Stomach (tissue), 9 donors: ENCODE data around the gene RERE. TPM values are rescaled to one million over a fixed set of nuclear protein-coding genes. Genes with fewer than 3 reads are reported as not detected.

ENCODE experiments used
- DNase-seq, 2 donors: peaks; one replicate each; pipeline versions ENCODE4 v3.0.0 to v3.0.0-alpha.2; 2013 to 2019
- H3K27ac ChIP-seq, 5 donors: fragments of 200-600 bp in 4 of 5; sonication (generic) in 4 of 5; one replicate each; pipeline ENCODE4 v1.5.1; 2013 to 2019; ENCODE audit warnings: mild to moderate bottlenecking in 1 of 5, moderate library complexity in 1 of 5
- H3K27me3 ChIP-seq, 3 donors: fragments of 200-600 bp; sonication (generic); one replicate each; pipeline ENCODE4 v1.5.1; 2017 to 2019; ENCODE audit warnings: mixed run types in 1 of 3
- H3K36me3 ChIP-seq, 4 donors: fragments of 200-600 bp; sonication (generic); 1 replicate in 3 of 4; 2 replicates in 1 of 4; pipeline ENCODE4 v1.5.1; 2016 to 2019
- H3K4me1 ChIP-seq, 4 donors: fragments of 200-600 bp; sonication (generic); one replicate each; pipeline ENCODE4 v1.5.1; 2016 to 2019
- H3K4me3 ChIP-seq, 4 donors: fragments of 200-600 bp; sonication (generic) in 3 of 4; one replicate each; pipeline ENCODE4 v1.5.1; 2016 to 2019; ENCODE audit warnings: mild to moderate bottlenecking in 1 of 4
- H3K9me3 ChIP-seq, 4 donors: fragments of 200-600 bp; sonication (generic); one replicate each; pipeline ENCODE4 v1.5.1; 2016 to 2019
- EP300 ChIP-seq: sonication (generic); formaldehyde crosslinking; IDR thresholded peaks from one replicate; pipeline ENCODE4 v1.6.1; 2017; ENCODE audit warnings: antibody characterized with exemption
- POLR2A ChIP-seq, 4 donors: fragments of 450-650 bp; IDR thresholded peaks; one replicate each; pipeline ENCODE4 v1.6.1; 2016; ENCODE audit warnings: antibody characterized with exemption in 4 of 4, control low read depth in 2 of 4, mild to moderate bottlenecking in 1 of 4, moderate library complexity in 1 of 4
- POLR2AphosphoS5 ChIP-seq, 3 donors: sonication (generic); formaldehyde crosslinking; IDR thresholded peaks; one replicate each; pipeline ENCODE4 v1.6.1; 2016; ENCODE audit warnings: antibody characterized with exemption in 3 of 3
- WGBS, 5 donors: extraction: QIAGEN DNeasy Blood & Tissue Kit in 3 of 5; methylation state at CpG; one replicate each; pipeline versions ENCODE4 v1.1.5 to v1.1.7; 2013 to 2018; 5-methylcytosine and 5-hydroxymethylcytosine counted together
- intact Hi-C: fragments of 100-400 bp; cut with DNase I; formaldehyde crosslinking; loops from one replicate; pipeline ENCODE4 v1.15.1; 2023; ENCODE audit warnings: low total_unique reads
- polyA plus RNA-seq, 3 donors: library from polyadenylated mRNA; stranded (reverse); fragments of 200-250 nt; gene quantifications; one replicate each; pipeline ENCODE4 v1.2.3, GENCODE V29; 2013
- total RNA-seq, 5 donors: library from RNA; depleted of rRNA; stranded (reverse); fragments of >200 nt; gene quantifications; one replicate each; pipeline versions ENCODE4 v1.1.0 to v1.2.3, GENCODE V29; 2014 to 2016
- TF ChIP-seq, protein P1 (sequence below), 7 experiments: fragments of 450-650 bp in 4 of 7; fragments of 200-600 bp in 3 of 7; sonication (generic) in 3 of 7; IDR thresholded peaks; one replicate each; pipeline ENCODE4 v1.5.1; 2016 to 2019; ENCODE audit warnings: antibody characterized with exemption in 7 of 7, control low read depth in 2 of 7, mild to moderate bottlenecking in 1 of 7
- donor health status: healthy with polysubstance abuse.
- donor health status: Bipolar disorder and iron deficiency.
- donor health status: healthy.

RERE gene
- total and polyA plus RNA-seq, 8 donors: 15.6 to 198 (median 79.3) TPM

DNA sequence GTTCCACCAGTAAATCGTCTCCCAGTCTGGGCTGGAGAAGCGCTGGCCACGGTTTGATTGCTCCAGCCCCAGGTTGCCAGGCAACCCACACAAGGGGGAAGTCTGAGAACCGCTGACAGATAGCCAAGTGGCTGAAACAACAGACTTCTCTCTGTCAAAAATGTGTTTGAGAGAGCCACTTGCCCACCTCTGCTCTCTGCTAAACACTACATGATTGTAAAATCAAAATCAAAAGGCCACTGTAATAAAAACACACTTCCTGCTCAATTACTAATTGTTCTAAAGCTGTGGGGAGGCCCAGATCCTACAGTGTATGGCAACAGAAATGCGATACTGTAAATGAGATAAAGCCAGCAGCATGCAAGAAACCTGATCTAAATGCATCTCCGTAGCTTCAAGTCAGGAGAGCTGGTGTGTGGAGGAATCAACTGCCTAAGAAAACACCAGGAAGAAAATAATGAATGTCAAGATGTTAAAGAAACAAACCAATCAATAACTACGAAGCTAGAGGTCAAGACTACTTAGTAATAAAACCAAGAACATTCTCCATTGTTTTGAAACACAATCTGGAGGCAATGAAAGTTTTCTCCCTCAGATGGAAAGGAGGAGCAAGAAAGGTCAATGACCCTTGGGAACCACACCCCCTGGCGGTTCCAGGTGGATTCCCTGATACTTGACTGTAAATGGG lies 378.3 kb downstream of the RERE start:
- 12 to 20% (median 18%) methylated on average over 8 of the region's 8 CpGs for WGBS, 5 donors
- Histone ChIP-seq H3K4me1 (peaks cover 13 to 47% (median 36%) of the 10 kb centered on the region in 4 donors), H3K36me3 (no peaks in the 10 kb centered on the region), H3K9me3 (no peaks in the 10 kb centered on the region), H3K27ac (peak overlapping the region; percentile 31 to 75 (median 61)), H3K27me3 (no peaks in the 10 kb centered on the region), H3K4me3 (no peak overlapping the region)
- TF ChIP-seq POLR2AphosphoS5 (IDR thresholded peaks at IDR 0.05) (no peak), EP300 (no peak)
- TF ChIP-seq, protein P1, sequence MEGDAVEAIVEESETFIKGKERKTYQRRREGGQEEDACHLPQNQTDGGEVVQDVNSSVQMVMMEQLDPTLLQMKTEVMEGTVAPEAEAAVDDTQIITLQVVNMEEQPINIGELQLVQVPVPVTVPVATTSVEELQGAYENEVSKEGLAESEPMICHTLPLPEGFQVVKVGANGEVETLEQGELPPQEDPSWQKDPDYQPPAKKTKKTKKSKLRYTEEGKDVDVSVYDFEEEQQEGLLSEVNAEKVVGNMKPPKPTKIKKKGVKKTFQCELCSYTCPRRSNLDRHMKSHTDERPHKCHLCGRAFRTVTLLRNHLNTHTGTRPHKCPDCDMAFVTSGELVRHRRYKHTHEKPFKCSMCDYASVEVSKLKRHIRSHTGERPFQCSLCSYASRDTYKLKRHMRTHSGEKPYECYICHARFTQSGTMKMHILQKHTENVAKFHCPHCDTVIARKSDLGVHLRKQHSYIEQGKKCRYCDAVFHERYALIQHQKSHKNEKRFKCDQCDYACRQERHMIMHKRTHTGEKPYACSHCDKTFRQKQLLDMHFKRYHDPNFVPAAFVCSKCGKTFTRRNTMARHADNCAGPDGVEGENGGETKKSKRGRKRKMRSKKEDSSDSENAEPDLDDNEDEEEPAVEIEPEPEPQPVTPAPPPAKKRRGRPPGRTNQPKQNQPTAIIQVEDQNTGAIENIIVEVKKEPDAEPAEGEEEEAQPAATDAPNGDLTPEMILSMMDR (IDR thresholded peaks at IDR 0.05): peak in 1 of 7 experiments; percentile 15
- DNase-seq: peak; percentile 76 to 93
- intact Hi-C loops: no loop called here

DNA sequence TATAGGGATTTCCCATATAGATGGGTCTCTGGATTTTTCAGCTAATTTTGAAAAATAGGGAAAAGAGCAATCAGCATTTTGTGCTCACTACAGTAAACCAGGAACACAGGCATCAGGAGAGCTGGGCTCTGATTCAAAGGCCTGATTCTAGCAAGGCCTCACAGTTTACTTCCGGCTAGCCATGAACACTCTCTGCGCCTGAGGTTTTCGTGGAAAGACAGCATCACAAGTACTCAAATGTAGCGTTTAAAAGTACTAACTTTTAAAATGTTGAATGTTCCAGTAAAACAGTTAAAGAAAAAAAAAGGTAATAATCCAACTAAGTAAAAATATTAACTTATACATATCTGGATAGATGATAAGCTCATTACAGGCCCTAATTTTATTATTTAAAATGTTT lies 379.0 kb downstream of the RERE start:
- H3K4me1 ChIP-seq: peaks cover 13 to 47% (median 36%) of the 10 kb centered on the region in 4 donors
- intact Hi-C loops: no loop called here

DNA sequence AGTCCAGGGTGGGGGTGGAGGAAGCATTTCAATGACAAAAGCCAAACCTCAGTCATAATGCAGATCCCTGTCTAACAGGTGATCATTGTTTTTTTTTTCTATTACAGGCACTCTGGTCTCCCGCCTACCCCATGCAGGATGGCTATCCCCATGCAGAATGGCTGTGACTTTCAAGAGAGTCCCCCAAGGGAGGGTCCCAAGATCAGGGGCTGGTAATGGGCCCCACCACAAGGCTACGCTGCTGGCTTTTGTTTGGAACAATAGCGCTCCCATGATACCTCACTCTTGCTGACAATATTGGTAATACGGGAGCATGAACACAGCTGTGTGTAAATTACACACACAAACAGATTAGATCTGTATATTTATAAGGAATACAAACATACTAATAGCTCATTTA lies 380.1 kb downstream of the RERE start:
- Histone ChIP-seq H3K4me1 (peaks cover 13 to 47% (median 36%) of the 10 kb centered on the region in 4 donors), H3K27ac (peak overlapping the region in 3 of 5 donors; percentile 16 to 73 (median 61)), H3K36me3 (no peaks in the 10 kb centered on the region), H3K4me3 (no peak overlapping the region), H3K27me3 (no peaks in the 10 kb centered on the region), H3K9me3 (no peaks in the 10 kb centered on the region)
- TF ChIP-seq POLR2AphosphoS5 (IDR thresholded peaks at IDR 0.05) (no peak), POLR2A (IDR thresholded peaks at IDR 0.05) (no peak), EP300 (no peak)
- TF ChIP-seq, protein P1 (IDR thresholded peaks at IDR 0.05): no peak
- intact Hi-C loops: no loop called here
- WGBS, 5 donors: 74 to 78% (median 75%) methylated on average over 4 of the region's 4 CpGs
- DNase-seq: no peak

More for the DNA sequence above, 379.0 kb downstream of the RERE start:
- TF ChIP-seq POLR2A (IDR thresholded peaks at IDR 0.05) (no peak), POLR2AphosphoS5 (IDR thresholded peaks at IDR 0.05) (peak in 1 of 3 donors; percentile 16), EP300 (no peak)
- WGBS, 5 donors: 25 to 50% (median 28%) methylated on average over 4 of the region's 4 CpGs
- H3K9me3 ChIP-seq: no peaks in the 10 kb centered on the region
- no peak overlapping the region for H3K4me3 ChIP-seq
- peak overlapping the region; percentile 31 to 75 (median 73) for H3K27ac ChIP-seq
- H3K27me3 ChIP-seq: no peaks in the 10 kb centered on the region
- DNase-seq: peak; percentile 42 to 67
- no peaks in the 10 kb centered on the region for H3K36me3 ChIP-seq

DNA sequence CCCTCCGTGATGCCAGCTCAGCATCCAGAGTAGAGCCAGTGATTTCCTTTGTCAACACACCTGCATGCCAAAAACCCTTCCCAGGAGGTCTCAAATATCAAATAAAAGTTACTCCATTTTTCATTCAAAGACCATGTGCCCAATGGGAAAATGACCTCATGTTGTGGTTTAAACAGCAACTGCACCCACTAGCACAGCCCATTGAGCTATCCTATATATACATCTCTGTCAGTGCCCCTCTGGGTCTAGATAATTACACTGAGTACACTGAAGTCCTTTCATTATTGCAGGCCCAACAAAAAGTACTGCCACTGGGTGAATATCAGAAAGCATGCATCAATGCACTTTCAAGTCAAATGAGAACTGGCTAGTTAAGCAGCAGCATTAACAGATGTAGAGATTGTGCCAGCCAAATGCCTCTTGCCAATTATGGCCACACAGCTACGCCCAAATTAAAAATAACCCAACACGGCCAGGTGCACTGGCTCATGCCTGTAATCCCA lies 381.8 kb downstream of the RERE start:
- WGBS, 5 donors: 49 to 68% (median 58%) methylated on average over 3 of the region's 3 CpGs
- intact Hi-C loops: no loop called here
- DNase-seq: no peak
- Histone ChIP-seq H3K36me3 (no peaks in the 10 kb centered on the region), H3K27me3 (no peaks in the 10 kb centered on the region), H3K4me3 (no peak overlapping the region), H3K4me1 (peaks cover 13 to 52% (median 40%) of the 10 kb centered on the region in 4 donors), H3K9me3 (no peaks in the 10 kb centered on the region), H3K27ac (no peak overlapping the region)
- TF ChIP-seq POLR2A (IDR thresholded peaks at IDR 0.05) (no peak), POLR2AphosphoS5 (IDR thresholded peaks at IDR 0.05) (no peak), EP300 (no peak)
- TF ChIP-seq, protein P1 (IDR thresholded peaks at IDR 0.05): no peak

DNA sequence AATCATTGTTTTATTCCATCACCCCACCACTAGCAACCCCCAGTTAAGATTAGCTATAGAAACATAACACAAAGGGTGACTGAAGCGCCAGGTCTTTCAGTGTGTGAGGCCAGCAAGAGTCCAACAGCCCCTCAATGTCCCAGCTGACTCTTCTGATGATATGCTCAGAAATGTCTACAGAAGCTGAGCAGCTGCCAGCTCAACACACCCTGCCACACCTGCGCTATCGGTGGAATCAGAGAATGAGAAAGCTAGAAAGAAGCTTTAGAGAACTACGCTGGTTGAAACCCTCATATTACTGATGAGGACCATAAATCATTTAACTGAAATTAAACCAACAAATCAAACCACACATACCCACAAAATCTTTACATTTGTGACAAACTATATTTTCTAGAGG lies 383.3 kb downstream of the RERE start:
- 77 to 88% (median 83%) methylated on average over 4 of the region's 4 CpGs for WGBS, 5 donors
- Histone ChIP-seq H3K4me1 (peaks cover 6 to 53% (median 32%) of the 10 kb centered on the region in 4 donors), H3K27me3 (no peaks in the 10 kb centered on the region), H3K27ac (no peak overlapping the region), H3K36me3 (no peaks in the 10 kb centered on the region), H3K9me3 (no peaks in the 10 kb centered on the region), H3K4me3 (no peak overlapping the region)
- TF ChIP-seq POLR2AphosphoS5 (IDR thresholded peaks at IDR 0.05) (no peak), POLR2A (IDR thresholded peaks at IDR 0.05) (no peak), EP300 (no peak)
- TF ChIP-seq, protein P1 (IDR thresholded peaks at IDR 0.05): no peak
- DNase-seq: no peak
- intact Hi-C loops: no loop called here
